Left ventricle myocardium inferior (tissue), 1 donor: ENCODE results near the gene PPP1R14D. TPM values are rescaled to one million over a fixed set of nuclear protein-coding genes. Genes with fewer than 3 reads are reported as not detected.

Experiments
- DNase-seq: peaks from one replicate; pipeline ENCODE4 v3.0.0-alpha.2; 2020
- H3K27ac ChIP-seq: fragments of 200-600 bp; replicated peaks from 2 replicates; pipeline ENCODE4 v1.8.0; 2021
- H3K27me3 ChIP-seq: fragments of 200-600 bp; 2 replicates; pipeline ENCODE4 v1.8.0; 2021; ENCODE audit warnings: low read depth
- H3K36me3 ChIP-seq: fragments of 200-600 bp; 2 replicates; pipeline ENCODE4 v1.8.0; 2021
- H3K4me1 ChIP-seq: fragments of 200-600 bp; 2 replicates; pipeline ENCODE4 v1.8.0; 2021
- H3K4me3 ChIP-seq: fragments of 200-600 bp; 2 replicates; pipeline ENCODE4 v1.8.0; 2021; ENCODE audit warnings: mild to moderate bottlenecking, moderate library complexity
- H3K9me3 ChIP-seq: fragments of 200-600 bp; replicated peaks from 2 replicates; pipeline ENCODE4 v1.8.0; 2021
- CTCF ChIP-seq: fragments of 200-600 bp; IDR thresholded peaks from 2 replicates; pipeline ENCODE4 v1.8.0; 2021; ENCODE audit warnings: antibody characterized with exemption, mild to moderate bottlenecking, borderline replicate concordance
- intact Hi-C: fragments of 100-400 bp; cut with micrococcal nuclease; formaldehyde crosslinking; loops from one replicate; pipeline ENCODE4 v1.11.0; 2022
- total RNA-seq: library from RNA; stranded (reverse); fragmentation: NEBNext Ultra II Directional; extraction: Animal tissue kit (Norgen Biotek cat#: 25700); gene quantifications from one replicate; pipeline ENCODE4 v1.2.1, GENCODE V29; 2021
- donor health status: DM: no; HTN: yes; CAD: no; lungs with severe emphysema.

PPP1R14D gene
- total RNA-seq, 1 donor from 2014 or later, result not detected

GRCh38 chr15:40767838-40768500 is 60.5 kb downstream of the PPP1R14D start:
- no peak for TF ChIP-seq CTCF
- Histone ChIP-seq H3K27ac (peak overlapping the region; percentile 36), H3K27me3 (no peaks in the 10 kb centered on the region), H3K4me3 (no peak overlapping the region), H3K4me1 (peaks cover 33% of the 10 kb centered on the region), H3K9me3 (no peaks in the 10 kb centered on the region), H3K36me3 (peaks cover 32% of the 10 kb centered on the region)
- DNase-seq, result no peak
- intact Hi-C loops, result no loop called here

- peaks cover 24% of the 10 kb centered on the region for H3K36me3 ChIP-seq
- no peaks in the 10 kb centered on the region for H3K9me3 ChIP-seq
- no peak overlapping the region for H3K27ac ChIP-seq
- intact Hi-C loops, result no loop called here
- H3K4me1 ChIP-seq, result peaks cover 37% of the 10 kb centered on the region
- no peak for TF ChIP-seq CTCF
- no peak for DNase-seq
- H3K27me3 ChIP-seq, result no peaks in the 10 kb centered on the region
- no peak overlapping the region for H3K4me3 ChIP-seq
Observed at GRCh38 chr15:40766906-40767837, 61.3 kb downstream of the PPP1R14D start.

- H3K4me3 ChIP-seq, result no peak overlapping the region
- no peaks in the 10 kb centered on the region for H3K27me3 ChIP-seq
- H3K27ac ChIP-seq, result no peak overlapping the region
- H3K4me1 ChIP-seq, result peaks cover 37% of the 10 kb centered on the region
- H3K36me3 ChIP-seq, result peaks cover 17% of the 10 kb centered on the region
- no peak for TF ChIP-seq CTCF
- DNase-seq, result no peak
- H3K9me3 ChIP-seq, result no peaks in the 10 kb centered on the region
- intact Hi-C loops, result no loop called here
Observed at GRCh38 chr15:40766194-40766815, 62.2 kb downstream of the PPP1R14D start.

Other genes with a start within 250 kb of the PPP1R14D start
- 0.96 TPM for gene KNL1, start 234.5 kb downstream of the PPP1R14D start, total RNA-seq
- gene RAD51, start 133.5 kb downstream of the PPP1R14D start, total RNA-seq, result 0.88 TPM
- 20.3 TPM for gene RMDN3, start 73.5 kb downstream of the PPP1R14D start, total RNA-seq
- 7.1 TPM for gene GCHFR, start 64.6 kb downstream of the PPP1R14D start, total RNA-seq
- gene C15orf62, start 58.7 kb downstream of the PPP1R14D start, total RNA-seq, result 0.30 TPM
- 24.7 TPM for gene ZFYVE19, start 21.6 kb downstream of the PPP1R14D start, total RNA-seq
- gene DNAJC17, start 21.2 kb downstream of the PPP1R14D start, total RNA-seq, result 16.0 TPM
- 0.55 TPM for gene SPINT1, start 15.3 kb upstream of the PPP1R14D start, total RNA-seq
- not detected for gene RHOV, start 45.5 kb upstream of the PPP1R14D start, total RNA-seq
- 21.3 TPM for gene VPS18, start 65.7 kb upstream of the PPP1R14D start, total RNA-seq
- gene DLL4, start 100.6 kb upstream of the PPP1R14D start, total RNA-seq, result 11.1 TPM
- 1.3 TPM for gene CHAC1, start 124.8 kb upstream of the PPP1R14D start, total RNA-seq